Heart right ventricle (tissue), 16 donors: Measurements from ENCODE around the gene FGF12. TPM values are rescaled to one million over a fixed set of nuclear protein-coding genes. Genes with fewer than 3 reads are reported as not detected.

Experiments
- ATAC-seq, 8 donors: fragments of 200-7000 bp; cut with Tn5 transposase; one replicate each; pipeline ENCODE4 v1.9.1; 2020; ENCODE audit warnings: mild to moderate bottlenecking in 8 of 8, moderate library complexity in 8 of 8, moderate number of reproducible peaks in 1 of 8
- DNase-seq, 2 donors: peaks; one replicate each; pipeline ENCODE4 v3.0.0-alpha.2; 2020
- H3K27ac ChIP-seq, 10 donors: fragments of 200-600 bp; sonication (generic) in 2 of 10; one replicate each; pipeline versions ENCODE4 v1.5.0 to v1.8.0; 2020 to 2022; ENCODE audit warnings: mild to moderate bottlenecking in 3 of 10
- H3K27me3 ChIP-seq, 7 donors: fragments of 200-600 bp; one replicate each; pipeline ENCODE4 v1.8.0; 2021 to 2022; ENCODE audit warnings: mild to moderate bottlenecking in 2 of 7
- H3K36me3 ChIP-seq, 9 donors: fragments of 200-600 bp; sonication (generic) in 1 of 9; one replicate each; pipeline versions ENCODE4 v1.5.0 to v1.8.0; 2020 to 2022; ENCODE audit warnings: mild to moderate bottlenecking in 2 of 9
- H3K4me1 ChIP-seq, 9 donors: fragments of 200-600 bp; sonication (generic) in 1 of 9; one replicate each; pipeline versions ENCODE4 v1.5.0 to v1.8.0; 2020 to 2022; ENCODE audit warnings: mild to moderate bottlenecking in 4 of 9
- H3K4me3 ChIP-seq, 10 donors: fragments of 200-600 bp; sonication (generic) in 2 of 10; one replicate each; pipeline versions ENCODE4 v1.5.0 to v1.8.0; 2020 to 2022; ENCODE audit warnings: mild to moderate bottlenecking in 7 of 10, moderate library complexity in 2 of 10
- H3K9me3 ChIP-seq, 11 donors: fragments of 200-600 bp in 10 of 11; sonication (generic) in 2 of 11; one replicate each; pipeline versions ENCODE4 v1.5.0 to v1.8.0; 2013 to 2022; ENCODE audit warnings: mild to moderate bottlenecking in 2 of 11, control low read depth in 1 of 11, moderate library complexity in 1 of 11
- CTCF ChIP-seq, 9 donors: fragments of 200-600 bp; sonication (generic) in 2 of 9; IDR thresholded peaks; one replicate each; pipeline versions ENCODE4 v1.5.0 to v1.8.0; 2021 to 2022; ENCODE audit warnings: antibody characterized with exemption in 9 of 9, mild to moderate bottlenecking in 5 of 9, moderate library complexity in 1 of 9
- WGBS, 2 donors: extraction: QIAGEN DNeasy Blood & Tissue Kit; methylation state at CpG; one replicate each; pipeline ENCODE4 v1.1.7; 2013; ENCODE audit warnings: inconsistent platforms in 1 of 2; 5-methylcytosine and 5-hydroxymethylcytosine counted together
- intact Hi-C, 10 donors: fragments of 100-400 bp; cut with DNase I; formaldehyde crosslinking; loops; one replicate each; pipeline versions ENCODE4 v1.11.1 to v1.14.2; 2022
- polyA plus RNA-seq, 2 donors: library from polyadenylated mRNA; stranded (reverse); fragments of 200-250 nt; gene quantifications; one replicate each; pipeline ENCODE4 v1.2.3, GENCODE V29; 2013
- total RNA-seq, 10 donors: library from RNA; stranded (reverse); fragmentation: NEBNext Ultra II Directional in 3 of 10; extraction: Animal tissue kit (Norgen Biotek cat#: 25700) in 3 of 10; gene quantifications; one replicate each; pipeline versions ENCODE4 v1.2.1 to v1.2.4, GENCODE V29; 2021 to 2023
- donor health status: Arrhythmogenic right ventricular cardiomyopathy.
- donor health status: ischemic (EF 13 %, LVEDD 7.1; RV severe dilation, severe dysfunction).
- donor health status: healthy with polysubstance abuse.
- donor health status: DM: no; HTN: yes; CAD: no.
- donor health status: DM: no; HTN: no; CAD: no.
- donor health status: ischemic (EF 25% LVEDD 6.9; RV normal size, moderate dysfunction).
- donor health status: ischemic (EF 25% LVEDD 5.7; RV mildly dilated, moderate dysfunction).
- donor health status: healthy.
- donor health status: DM: yes; HTN: yes; CAD: no.
- donor health status: Ischemic cardiomyopathy.
- donor health status: ischemic (EF 35%, LVEDD 5.7; RV mildly dilated, moderate dysfunction).
- donor health status: nonischemic (EF 11% LVEDD 7.7; RV severe dilation, severe dysfunction).
- donor health status: DM: yes; HTN: yes; CAD: no.
- donor health status: PGD.
- donor health status: ischemic (EF 29% LVEDD 5.4; RV normal size, mild dysfunction).
- donor health status: nonischemic (EF 23%, LVEDD 6.1; RV moderate dilation, normal function).

Gene FGF12
- total and polyA plus RNA-seq, 12 donors, result 26.5 to 504 (median 313) TPM

GRCh38 chr3:192177383-192177782 lies 550.0 kb downstream of the FGF12 start:
- 81 to 85% methylated on average over 3 of the region's 3 CpGs for WGBS, 2 donors
- H3K4me1 ChIP-seq, result peaks cover 0 to 6% (median 0%) of the 10 kb centered on the region in 9 donors

GRCh38 chr3:192174283-192174682 lies 553.1 kb downstream of the FGF12 start:
- H3K27me3 ChIP-seq, result no peaks in the 10 kb centered on the region
- H3K4me3 ChIP-seq, result no peak overlapping the region
- ATAC-seq (peak in 5 of 8 donors; percentile 29 to 88 (median 65)), DNase-seq (no peak)
- 73 to 82% methylated on average over 4 of the region's 4 CpGs for WGBS, 2 donors
- H3K9me3 ChIP-seq, result no peaks in the 10 kb centered on the region
- peaks cover 0 to 3% (median 0%) of the 10 kb centered on the region in 9 donors for H3K36me3 ChIP-seq
- TF ChIP-seq CTCF (IDR thresholded peaks at IDR 0.05), result no peak
- intact Hi-C loops, result no loop called here
- no peak overlapping the region for H3K27ac ChIP-seq
- H3K4me1 ChIP-seq, result peaks cover 0 to 14% (median 0%) of the 10 kb centered on the region in 9 donors

More at GRCh38 chr3:192177383-192177782, 550.0 kb downstream of the FGF12 start:
- TF ChIP-seq CTCF (IDR thresholded peaks at IDR 0.05), result no peak
- intact Hi-C loops, result no loop called here
- Histone ChIP-seq H3K4me3 (no peak overlapping the region), H3K9me3 (no peaks in the 10 kb centered on the region), H3K27me3 (no peaks in the 10 kb centered on the region), H3K36me3 (no peaks in the 10 kb centered on the region), H3K27ac (no peak overlapping the region)
- ATAC-seq (no peak), DNase-seq (no peak)

GRCh38 chr3:192171213-192171612 lies 556.1 kb downstream of the FGF12 start:
- Histone ChIP-seq H3K9me3 (no peaks in the 10 kb centered on the region), H3K36me3 (peaks cover 0 to 10% (median 0%) of the 10 kb centered on the region in 9 donors), H3K27ac (no peak overlapping the region), H3K4me1 (peaks cover 0 to 14% (median 0%) of the 10 kb centered on the region in 9 donors), H3K4me3 (no peak overlapping the region), H3K27me3 (no peaks in the 10 kb centered on the region)
- DNase-seq (no peak), ATAC-seq (no peak)
- intact Hi-C loops, result no loop called here
- no peak for TF ChIP-seq CTCF (IDR thresholded peaks at IDR 0.05)
- WGBS, 2 donors, result 37 to 97% methylated on average over 1 of the region's 1 CpG

GRCh38 chr3:192170659-192171058 lies 556.7 kb downstream of the FGF12 start:
- ATAC-seq, result no peak
- Histone ChIP-seq H3K4me1 (peaks cover 0 to 14% (median 0%) of the 10 kb centered on the region in 9 donors), H3K9me3 (no peaks in the 10 kb centered on the region), H3K27ac (no peak overlapping the region), H3K36me3 (peaks cover 0 to 10% (median 0%) of the 10 kb centered on the region in 9 donors), H3K27me3 (no peaks in the 10 kb centered on the region), H3K4me3 (no peak overlapping the region)
- TF ChIP-seq CTCF (IDR thresholded peaks at IDR 0.05), result no peak
- WGBS, 2 donors, result 56 to 58% methylated on average over 3 of the region's 3 CpGs
- intact Hi-C loops, result no loop called here
- DNase-seq, result no peak
